Measurements from ENCODE around the gene ALPK3.

ALPK3 gene, protein sequence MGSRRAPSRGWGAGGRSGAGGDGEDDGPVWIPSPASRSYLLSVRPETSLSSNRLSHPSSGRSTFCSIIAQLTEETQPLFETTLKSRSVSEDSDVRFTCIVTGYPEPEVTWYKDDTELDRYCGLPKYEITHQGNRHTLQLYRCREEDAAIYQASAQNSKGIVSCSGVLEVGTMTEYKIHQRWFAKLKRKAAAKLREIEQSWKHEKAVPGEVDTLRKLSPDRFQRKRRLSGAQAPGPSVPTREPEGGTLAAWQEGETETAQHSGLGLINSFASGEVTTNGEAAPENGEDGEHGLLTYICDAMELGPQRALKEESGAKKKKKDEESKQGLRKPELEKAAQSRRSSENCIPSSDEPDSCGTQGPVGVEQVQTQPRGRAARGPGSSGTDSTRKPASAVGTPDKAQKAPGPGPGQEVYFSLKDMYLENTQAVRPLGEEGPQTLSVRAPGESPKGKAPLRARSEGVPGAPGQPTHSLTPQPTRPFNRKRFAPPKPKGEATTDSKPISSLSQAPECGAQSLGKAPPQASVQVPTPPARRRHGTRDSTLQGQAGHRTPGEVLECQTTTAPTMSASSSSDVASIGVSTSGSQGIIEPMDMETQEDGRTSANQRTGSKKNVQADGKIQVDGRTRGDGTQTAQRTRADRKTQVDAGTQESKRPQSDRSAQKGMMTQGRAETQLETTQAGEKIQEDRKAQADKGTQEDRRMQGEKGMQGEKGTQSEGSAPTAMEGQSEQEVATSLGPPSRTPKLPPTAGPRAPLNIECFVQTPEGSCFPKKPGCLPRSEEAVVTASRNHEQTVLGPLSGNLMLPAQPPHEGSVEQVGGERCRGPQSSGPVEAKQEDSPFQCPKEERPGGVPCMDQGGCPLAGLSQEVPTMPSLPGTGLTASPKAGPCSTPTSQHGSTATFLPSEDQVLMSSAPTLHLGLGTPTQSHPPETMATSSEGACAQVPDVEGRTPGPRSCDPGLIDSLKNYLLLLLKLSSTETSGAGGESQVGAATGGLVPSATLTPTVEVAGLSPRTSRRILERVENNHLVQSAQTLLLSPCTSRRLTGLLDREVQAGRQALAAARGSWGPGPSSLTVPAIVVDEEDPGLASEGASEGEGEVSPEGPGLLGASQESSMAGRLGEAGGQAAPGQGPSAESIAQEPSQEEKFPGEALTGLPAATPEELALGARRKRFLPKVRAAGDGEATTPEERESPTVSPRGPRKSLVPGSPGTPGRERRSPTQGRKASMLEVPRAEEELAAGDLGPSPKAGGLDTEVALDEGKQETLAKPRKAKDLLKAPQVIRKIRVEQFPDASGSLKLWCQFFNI (N-terminal part only)
- total RNA-seq = 0 to 1.4 (median 1.1) reads per million in 4 experiments

DNA sequence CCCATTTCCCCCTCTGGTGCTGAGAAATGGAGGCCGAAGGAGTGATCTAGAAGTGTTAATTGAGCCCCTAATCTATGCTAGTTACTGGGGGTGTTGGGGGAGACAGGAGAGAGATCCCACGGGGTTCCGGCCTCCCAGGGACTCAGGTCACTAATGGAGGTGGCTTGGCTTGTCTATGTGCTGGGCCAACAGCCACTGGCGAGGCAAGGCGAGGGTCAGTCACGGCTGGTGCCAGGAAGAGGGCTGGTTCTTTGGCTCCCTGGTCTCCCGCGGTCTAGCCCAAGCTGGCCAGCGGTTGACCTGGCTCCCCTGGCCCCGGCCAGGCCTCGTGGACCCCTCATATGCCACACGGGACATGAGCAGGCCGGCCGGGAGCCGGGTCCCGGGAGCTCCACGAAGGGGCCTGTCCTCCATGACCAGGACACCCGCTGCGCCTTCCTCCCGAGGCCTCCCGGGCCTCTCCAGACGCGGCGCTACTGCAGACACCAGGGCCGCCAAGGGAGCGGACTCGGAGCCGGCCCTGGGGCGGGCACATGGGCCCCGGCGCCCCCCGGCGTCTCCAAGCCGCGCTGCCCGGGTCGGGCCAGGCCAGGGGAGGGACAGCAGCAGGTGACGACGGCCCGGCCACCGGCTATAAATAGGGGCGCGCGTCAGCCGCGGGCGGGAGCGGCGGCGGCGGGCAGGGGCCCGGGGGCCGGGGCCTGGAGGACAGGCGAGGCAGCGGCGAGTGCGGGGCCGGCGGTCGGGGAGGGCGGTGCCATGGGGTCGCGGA is at the start of gene ALPK3:
TSS of gene ALPK3 (plus strand) at position 663 of the 772 bp plus-strand sequence. CDS start at position 760, 97 bp downstream.
- no peak for DNase-seq

DNA sequence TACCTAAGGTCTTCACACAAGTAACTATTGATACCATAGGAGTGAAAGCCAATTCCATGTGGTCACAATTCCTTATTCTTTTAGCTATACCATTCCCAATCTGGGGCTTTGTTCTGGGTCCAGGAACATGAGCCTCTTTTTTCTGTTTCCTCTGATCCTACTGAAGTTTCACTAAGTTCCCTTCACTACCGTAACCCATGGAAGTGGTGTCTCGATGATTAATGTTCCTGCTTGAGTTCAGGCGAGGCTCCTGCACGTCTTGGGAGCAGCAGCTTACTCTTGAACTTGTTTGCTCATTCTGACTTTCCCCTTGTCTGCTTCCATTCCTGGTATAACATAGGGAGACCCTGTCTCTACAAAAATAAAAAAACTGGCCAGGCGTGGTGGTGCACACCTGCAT is 45.1 kb upstream of the ALPK3 start:
- no peak for DNase-seq

DNA sequence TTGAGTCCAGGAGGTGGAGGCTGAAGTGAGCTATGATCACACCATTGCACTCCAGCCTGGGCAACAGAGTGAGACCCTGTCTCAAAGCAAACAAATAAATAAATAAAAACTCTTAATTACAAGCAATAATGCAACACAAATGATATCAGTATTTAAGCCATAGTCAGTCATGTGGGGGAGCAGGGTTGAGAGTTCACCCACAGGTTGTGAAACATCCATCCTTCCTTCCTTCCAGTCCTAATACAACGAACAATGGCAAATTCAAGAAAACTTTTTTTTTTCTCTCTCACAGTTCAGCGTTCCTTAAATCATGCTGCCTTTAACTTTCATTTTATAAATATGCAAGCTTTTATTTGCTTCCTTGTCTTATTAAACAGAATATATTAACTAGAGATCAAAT is 44.7 kb upstream of the ALPK3 start:
- no peak for DNase-seq

DNA sequence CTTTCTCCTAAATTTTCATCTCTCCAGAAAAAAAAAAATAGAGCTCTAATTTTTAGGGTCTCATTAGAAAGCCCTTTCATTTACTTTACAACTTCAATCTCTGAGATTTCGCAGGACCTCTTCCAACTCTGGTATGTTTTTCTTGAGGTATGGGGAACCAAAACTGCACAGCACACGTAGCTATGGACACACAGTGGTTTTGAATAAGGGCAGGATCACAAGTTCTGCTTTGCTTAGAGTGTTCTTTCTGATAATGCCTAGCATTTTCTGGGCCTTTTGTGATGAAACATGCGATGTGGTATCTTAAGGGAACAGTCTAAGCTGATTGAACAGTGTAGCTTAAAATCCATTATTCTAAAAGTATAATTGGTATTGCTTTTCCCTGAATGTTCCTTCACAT is 43.4 kb upstream of the ALPK3 start:
- DNase-seq = no peak

DNA sequence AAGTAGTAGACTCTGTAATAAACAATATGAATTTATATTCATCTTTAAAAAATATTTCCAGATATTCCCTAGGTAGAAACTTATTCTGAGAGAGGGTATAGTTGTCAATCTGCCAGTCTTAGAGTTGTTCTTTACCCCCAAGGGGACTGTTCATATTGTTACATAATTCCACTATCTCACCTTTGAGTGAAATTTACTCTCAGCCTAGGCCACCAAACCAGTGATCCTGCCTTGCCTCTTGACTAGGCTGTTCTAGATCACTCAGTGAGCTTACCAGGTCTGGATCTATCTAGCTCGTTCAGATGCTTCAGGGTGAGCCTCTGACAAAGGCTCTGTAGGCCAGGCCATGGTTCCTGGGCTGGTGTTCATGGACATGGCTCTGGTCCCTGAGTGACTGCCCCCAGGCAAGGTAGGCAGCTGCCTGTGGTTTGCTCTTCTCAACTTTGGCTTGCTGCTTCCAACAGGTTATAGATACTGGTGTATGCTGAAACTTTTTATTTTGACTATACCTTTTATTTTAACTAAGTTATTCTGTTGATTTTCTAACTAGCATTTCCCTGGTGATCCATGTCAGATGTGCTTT is 41.2 kb upstream of the ALPK3 start:
- no peak for DNase-seq

DNA sequence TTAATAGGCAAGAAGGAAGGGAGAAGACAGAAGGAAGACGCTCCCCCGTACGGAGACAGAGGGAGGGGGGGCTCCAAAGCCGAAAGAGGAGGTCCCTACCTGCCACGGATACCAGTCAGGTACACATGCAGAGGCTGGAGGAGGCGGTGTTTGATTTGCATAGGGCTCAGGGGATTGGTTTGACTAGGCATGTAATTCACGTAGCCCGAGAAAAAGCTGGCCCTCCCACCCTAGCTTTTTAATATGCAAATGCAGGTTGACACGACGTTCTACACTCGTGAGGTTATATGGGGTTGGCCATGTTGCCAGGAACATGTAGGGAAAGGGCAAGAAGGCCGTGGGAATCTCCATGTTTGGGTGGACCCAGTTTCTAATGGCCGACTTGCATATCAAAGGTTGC is 39.0 kb upstream of the ALPK3 start:
- DNase-seq = no peak

DNA sequence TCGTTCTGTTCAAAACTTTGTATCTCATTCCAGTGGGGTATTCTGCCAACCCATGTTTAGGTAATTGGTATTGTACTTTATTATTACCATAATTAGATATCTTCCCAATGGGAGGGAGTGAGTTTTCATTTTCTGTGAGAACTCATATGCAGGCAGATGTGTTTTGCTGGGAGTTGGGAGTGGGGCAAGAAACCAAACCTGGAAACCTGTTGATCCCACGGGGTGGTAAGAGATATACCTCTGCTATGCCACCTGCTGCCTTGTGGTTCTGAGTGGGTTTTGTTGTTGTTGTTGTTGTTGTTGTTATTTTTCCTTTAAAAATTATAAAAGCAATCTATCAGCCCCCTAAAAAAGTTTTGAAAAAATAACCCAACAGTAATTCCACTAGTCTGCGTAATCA is 36.7 kb upstream of the ALPK3 start:
- DNase-seq = no peak

DNA sequence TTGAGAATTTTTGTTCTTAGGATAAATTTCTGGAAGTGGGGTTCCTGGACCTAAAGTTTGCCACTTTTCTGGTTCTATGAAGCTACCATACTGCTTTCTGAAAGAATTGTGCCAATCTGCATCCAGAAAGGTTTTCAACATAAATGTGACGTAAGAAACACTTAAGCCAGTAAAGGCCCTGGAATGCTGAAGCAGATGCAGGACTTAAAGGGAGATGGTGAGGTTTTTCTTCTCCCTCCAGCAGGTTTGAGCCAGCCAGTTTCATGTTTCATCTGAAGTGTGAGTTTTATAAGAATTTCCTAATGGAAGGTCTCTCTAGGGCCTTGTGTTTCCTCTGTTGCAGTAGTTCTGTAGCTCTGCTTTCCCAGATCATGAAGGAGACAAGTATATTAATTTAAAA is 35.7 kb upstream of the ALPK3 start:
- DNase-seq = no peak

DNA sequence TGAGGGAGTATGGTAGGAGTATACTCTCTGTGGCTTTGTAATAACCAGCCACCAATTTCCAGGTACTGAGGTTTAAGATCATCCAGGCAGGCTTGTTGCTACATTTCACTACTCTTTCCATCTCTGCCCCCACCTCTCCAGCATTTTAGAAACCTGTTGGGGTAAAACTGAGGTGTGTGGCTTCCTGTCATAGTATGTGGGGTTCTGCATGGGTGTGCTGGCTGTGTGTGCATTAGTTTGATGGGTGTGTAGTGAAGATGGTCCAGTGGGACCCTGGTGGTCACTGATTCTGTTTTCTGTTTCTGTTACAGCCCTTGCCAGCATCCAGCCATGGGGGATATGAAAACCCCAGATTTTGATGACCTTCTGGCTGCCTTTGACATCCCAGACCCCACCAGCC is 34.8 kb upstream of the ALPK3 start:
- no peak for DNase-seq

DNA sequence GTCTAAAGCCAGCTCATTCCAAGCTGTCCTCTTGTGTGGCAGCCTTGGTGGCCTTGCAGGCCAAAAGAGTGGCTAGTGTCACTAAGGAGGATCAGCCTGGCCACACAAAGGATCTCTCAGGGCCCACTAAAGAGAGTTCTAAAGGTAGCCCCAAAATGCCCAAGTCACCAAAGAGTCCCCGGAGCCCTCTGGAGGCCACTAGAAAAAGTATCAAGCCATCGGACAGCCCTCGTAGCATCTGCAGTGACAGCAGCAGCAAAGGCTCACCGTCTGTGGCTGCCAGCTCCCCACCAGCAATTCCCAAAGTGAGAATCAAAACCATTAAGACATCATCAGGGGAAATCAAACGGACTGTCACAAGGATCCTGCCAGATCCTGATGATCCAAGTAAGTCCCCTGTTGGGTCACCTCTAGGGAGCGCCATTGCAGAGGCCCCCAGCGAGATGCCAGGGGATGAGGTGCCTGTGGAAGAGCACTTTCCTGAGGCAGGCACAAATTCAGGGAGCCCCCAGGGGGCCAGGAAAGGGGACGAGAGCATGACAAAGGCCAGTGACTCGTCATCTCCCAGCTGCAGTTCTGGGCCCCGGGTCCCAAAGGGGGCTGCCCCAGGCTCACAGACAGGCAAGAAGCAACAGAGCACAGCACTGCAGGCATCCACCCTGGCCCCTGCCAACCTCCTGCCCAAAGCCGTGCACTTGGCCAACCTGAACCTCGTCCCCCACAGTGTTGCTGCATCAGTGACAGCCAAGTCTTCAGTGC is 33.5 kb upstream of the ALPK3 start:
- no peak for DNase-seq

DNA sequence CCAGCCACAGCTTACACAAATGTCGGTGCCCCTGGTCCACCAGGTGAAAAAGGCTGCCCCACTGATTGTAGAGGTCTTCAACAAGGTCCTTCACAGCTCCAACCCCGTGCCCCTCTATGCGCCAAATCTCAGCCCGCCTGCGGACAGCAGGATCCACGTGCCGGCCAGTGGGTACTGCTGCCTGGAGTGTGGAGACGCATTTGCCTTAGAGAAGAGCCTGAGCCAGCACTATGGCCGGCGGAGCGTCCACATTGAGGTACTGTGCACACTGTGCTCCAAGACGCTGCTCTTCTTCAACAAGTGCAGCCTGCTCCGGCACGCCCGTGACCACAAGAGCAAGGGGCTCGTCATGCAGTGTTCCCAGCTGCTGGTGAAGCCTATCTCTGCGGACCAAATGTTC is 32.9 kb upstream of the ALPK3 start:
- DNase-seq = no peak

DNA sequence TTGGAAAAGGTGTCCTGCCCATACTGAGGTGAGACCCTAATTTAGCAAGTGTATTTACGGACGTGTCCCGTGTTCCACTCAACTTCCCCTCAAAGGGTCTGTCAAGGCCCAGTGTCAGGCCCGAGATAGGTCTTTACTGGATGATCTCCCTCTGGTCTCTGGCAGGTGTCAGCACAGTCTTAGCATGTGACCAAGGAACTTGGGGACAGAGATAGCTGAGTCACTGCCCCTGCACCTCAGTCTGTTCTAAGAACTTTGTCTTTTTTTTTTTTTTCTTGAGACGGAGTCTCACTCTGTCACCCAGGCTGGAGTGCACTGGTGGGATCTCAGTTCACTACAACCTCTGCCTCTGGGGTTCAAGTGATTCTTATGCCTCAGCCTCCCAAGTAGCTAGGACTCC is 32.1 kb upstream of the ALPK3 start:
- no peak for DNase-seq

DNA sequence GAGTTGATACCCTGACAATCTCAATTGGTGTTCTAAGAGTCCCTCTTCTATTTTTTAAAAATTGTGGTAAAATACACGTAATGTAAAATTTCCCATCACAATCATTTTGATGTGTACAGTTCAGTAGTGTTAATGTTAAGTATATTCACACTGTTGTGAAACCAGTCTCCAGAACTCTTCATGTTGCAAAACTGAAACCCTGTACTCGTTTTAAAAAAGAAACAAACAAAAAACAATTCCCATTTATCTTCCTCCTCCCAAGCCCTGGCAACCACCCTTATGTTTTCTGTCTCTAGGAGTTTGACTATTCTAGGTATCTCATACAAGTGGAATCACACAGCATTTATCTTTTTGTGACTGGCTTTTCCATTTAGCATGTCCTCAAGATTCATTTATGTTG is 28.7 kb upstream of the ALPK3 start:
- no peak for DNase-seq

DNA sequence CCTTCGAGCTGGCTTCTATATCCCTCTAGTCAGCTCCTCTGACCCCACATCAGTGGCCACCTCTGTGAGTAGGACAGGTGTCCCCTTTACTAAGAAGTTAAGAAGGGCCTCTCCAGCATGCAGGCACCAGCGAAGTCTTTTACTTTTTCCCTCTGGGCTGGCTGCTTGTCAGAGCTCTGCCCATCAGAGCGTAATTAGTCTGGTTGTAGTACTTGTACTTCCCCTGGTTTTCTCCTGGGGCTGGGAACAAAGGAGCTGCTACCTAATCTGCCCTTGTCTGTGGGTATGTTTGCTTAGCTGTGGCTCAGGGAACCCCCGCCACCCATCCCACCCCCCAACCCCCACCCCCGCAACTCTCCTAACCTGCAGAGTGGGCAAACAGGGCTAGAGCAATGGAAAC is 27.4 kb upstream of the ALPK3 start:
- no peak for DNase-seq

DNA sequence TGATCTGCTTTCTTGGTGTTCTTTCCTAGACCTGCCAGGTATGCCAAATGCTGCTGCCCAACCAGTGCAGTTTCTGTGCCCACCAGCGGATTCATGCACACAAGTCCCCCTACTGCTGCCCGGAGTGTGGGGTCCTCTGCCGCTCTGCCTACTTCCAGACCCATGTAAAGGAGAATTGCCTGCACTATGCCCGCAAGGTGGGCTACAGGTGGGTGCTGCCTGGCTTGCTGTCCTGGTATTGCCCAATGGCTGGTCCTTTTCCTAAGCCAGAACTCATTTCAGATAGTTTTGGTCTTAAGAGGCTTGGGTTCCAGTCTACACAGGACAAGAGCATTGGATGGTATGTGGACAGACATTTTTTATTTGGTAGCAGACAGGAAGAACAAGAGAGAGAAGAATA is 26.5 kb upstream of the ALPK3 start:
- DNase-seq = no peak

DNA sequence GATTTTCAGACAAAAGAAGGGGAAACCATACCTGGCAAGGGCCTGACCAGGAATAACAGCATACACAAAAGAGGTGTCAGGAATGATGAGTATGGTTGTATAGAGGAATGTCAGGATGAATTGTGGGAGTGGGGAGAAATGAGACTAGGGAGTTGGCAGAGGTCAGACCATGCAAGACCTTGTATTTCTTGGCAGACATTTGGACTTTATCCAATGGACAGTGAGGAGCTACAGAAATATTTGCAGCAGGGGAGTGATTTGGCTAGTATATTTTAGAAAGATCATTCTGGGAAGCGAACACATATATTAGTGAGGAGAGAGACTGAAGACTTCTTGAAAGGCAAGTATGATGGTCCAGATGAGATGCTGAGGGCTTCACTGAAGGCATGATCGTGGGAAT is 25.4 kb upstream of the ALPK3 start:
- no peak for DNase-seq

DNA sequence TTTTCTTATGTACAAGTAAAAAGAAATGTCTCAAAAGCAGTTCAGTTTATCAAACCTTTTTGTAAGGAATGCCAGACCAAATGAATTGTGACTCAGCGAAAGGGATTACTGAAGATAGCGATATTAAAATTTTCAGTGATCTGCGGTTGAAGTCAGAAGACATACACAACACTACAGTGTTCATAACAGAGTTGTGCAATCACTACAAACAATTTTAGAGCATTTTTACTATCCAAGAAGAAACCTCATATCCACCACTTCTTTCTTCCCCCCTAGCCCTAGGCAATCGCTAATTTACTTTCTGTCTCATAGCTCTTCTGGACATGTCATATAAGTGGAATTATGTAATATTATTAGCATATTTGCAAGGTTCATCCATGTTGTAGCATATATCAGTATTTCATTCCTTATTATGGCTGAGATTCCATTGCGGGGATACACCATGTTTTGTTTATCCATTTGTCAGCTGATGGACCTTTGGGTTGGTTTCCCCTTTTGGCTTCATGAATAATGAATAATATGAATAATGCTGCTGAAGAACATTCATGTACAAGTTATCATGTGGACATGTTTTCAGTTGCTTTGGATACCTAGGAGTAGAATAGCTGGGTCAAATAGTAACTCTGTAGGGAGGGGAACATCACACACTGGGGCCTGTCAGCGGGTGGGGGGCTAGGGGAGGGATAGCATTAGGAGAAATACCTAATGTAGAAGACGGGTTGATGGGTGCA is 23.6 kb upstream of the ALPK3 start:
- DNase-seq = no peak

DNA sequence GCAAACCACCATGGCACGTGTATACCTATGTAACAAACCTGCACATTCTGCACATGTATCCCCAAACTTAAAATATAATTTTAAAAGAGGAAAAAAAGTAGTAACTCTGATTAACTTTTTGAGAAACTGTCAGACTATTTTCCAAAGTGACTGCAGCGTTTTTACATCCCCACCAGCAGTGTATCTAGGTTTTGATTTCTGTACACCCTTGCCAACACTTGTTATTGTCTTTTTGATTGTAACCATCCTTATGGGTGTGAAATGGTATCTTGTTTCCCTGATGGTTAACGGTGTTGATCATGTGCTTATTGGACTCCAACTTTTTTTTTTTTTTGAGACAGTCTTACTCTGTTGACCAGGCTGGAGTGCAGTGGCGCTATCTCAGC is 23.0 kb upstream of the ALPK3 start:
- no peak for DNase-seq

DNA sequence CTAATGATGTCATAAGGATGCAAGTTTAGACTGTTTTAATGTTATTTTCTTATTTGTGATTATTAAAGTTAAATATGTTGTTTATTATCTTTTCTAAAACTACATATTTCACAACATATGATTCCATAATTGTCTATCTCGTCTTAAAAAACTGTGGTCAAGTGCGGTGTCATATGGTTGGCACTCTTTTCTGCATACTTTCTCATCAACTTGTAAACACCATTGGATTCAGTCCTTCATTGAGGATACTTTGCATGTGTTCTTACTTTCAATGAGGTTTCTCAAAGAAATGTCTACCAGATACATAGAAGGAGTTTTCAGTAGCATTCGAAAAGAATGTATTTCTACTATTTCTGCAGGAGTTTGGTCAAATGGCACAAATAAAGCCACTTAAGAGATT is 22.0 kb upstream of the ALPK3 start:
- DNase-seq = no peak

DNA sequence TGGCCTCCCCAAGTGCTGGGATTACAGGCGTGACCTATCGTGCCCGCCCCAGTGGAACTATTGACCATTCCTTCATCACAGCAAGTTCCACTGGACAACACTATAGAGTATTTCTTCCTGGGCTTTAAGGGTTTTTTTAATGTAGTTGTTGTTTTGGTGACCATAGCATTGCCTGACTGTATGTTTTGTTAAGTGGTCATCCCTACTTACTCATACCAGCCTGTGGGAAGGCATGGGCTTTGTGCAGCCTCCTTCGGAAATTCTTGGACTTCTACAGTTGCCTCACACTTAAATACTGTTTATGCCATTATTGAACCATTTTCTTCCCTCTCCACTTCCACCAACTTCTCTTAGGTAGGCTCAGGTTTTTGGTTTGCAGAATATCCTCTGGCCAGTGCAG is 19.9 kb upstream of the ALPK3 start:
- DNase-seq = no peak

DNA sequence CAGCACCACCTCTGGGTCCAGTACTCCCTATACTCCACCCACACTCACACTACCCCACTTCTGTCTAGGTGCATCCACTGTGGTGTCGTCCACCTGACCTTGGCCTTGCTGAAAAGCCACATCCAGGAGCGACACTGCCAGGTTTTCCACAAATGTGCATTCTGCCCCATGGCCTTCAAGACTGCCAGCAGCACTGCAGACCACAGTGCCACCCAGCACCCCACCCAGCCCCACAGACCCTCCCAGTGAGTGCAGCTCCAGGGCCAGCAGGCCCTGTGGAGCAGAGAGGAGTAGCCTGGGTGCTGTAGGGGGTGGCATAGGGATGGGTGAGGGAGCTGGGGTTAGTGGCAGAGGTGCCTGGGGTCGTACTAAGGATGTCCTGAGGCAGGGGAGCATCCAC is 19.4 kb upstream of the ALPK3 start:
- DNase-seq = no peak
